Measurements from ENCODE around the gene FAM171A1. TPM values are rescaled to one million over a fixed set of nuclear protein-coding genes. Genes with fewer than 3 reads are reported as not detected.
"Not testable (repeated sequence)": the region's sequence is repeated elsewhere in the genome, so short reads cannot be mapped to it uniquely, and the experiment has no call there.

The FAM171A1 gene
- total RNA-seq: 1 to 10 TPM; 4.2 to 5.1 TPM

- Mint-ChIP-seq H3K36me3 (ENCODE audit: low read depth) (no peaks in the 10 kb centered on the region), H3K9me3 (no peaks in the 10 kb centered on the region), H3K4me1 (ENCODE audit: low read depth) (peaks cover 9% of the 10 kb centered on the region), H3K4me3 (peak within 1 kb of the TSS; percentile 73), H3K27me3 (peaks cover 50% of the 10 kb centered on the region), H3K27ac (peak within 1 kb of the TSS; percentile 68)
- ATAC-seq: peak; percentile 83
- CTCF ChIA-PET: interaction anchor here (0.6 to 1.4 kb wide), 5 partner anchors 11 to 198 kb away, joined by 3 to 4 read pairs (median 3); no protein-coding TSS in a partner anchor
- peak; percentile 71 for DNase-seq
- POLR2A ChIA-PET: no interaction called here
- intact Hi-C loops (cut with micrococcal nuclease): loop anchor here (2.0 kb wide), 1 partner anchor 162 kb away; no protein-coding TSS in a partner anchor
- TF ChIP-seq CTCF (IDR thresholded peaks at IDR 0.05): no peak
Observed at GRCh38 chr10:15370856-15371701, at the start of gene FAM171A1. TSS of gene FAM171A1 (minus strand) at chr10:15371289. CDS start at chr10:15371052, 237 bp downstream.

GRCh38 chr10:15420858-15421257, 49.8 kb upstream of the FAM171A1 start:
- H3K27me3 Mint-ChIP-seq: no peaks in the 10 kb centered on the region
- intact Hi-C loops (cut with micrococcal nuclease): no loop called here
- POLR2A ChIA-PET: no interaction called here
- DNase-seq (no peak), ATAC-seq (no peak)
- no peaks in the 10 kb centered on the region for H3K4me1 Mint-ChIP-seq (ENCODE audit: low read depth)
- no peaks in the 10 kb centered on the region for H3K36me3 Mint-ChIP-seq (ENCODE audit: low read depth)
- H3K4me3 Mint-ChIP-seq: no peak overlapping the region
- CTCF ChIA-PET: no interaction called here
- TF ChIP-seq CTCF (IDR thresholded peaks at IDR 0.05): no peak
- H3K9me3 Mint-ChIP-seq: no peaks in the 10 kb centered on the region
- H3K27ac Mint-ChIP-seq: no peak overlapping the region

GRCh38 chr10:15419279-15419874, 48.3 kb upstream of the FAM171A1 start:
- Mint-ChIP-seq H3K4me1 (ENCODE audit: low read depth) (no peaks in the 10 kb centered on the region), H3K36me3 (ENCODE audit: low read depth) (no peaks in the 10 kb centered on the region), H3K27me3 (no peaks in the 10 kb centered on the region), H3K4me3 (no peak overlapping the region), H3K27ac (no peak overlapping the region), H3K9me3 (no peaks in the 10 kb centered on the region)
- DNase-seq (peak; percentile 39), ATAC-seq (no peak)
- ChIA-PET CTCF (interaction anchor here (0.8 to 1.5 kb wide), 11 partner anchors 9 to 154 kb away, joined by 3 to 7 read pairs (median 4); no protein-coding TSS in a partner anchor), POLR2A (no interaction called here)
- peak; percentile 93 for TF ChIP-seq CTCF (IDR thresholded peaks at IDR 0.05)
- intact Hi-C loops (cut with micrococcal nuclease): no loop called here

GRCh38 chr10:15416034-15416433, 44.9 kb upstream of the FAM171A1 start:
- intact Hi-C loops (cut with micrococcal nuclease): no loop called here
- H3K4me3 Mint-ChIP-seq: no peak overlapping the region
- DNase-seq (no peak), ATAC-seq (no peak)
- H3K27me3 Mint-ChIP-seq: no peaks in the 10 kb centered on the region
- H3K9me3 Mint-ChIP-seq: no peaks in the 10 kb centered on the region
- H3K4me1 Mint-ChIP-seq (ENCODE audit: low read depth): no peaks in the 10 kb centered on the region
- H3K27ac Mint-ChIP-seq: no peak overlapping the region
- TF ChIP-seq CTCF (IDR thresholded peaks at IDR 0.05): no peak
- H3K36me3 Mint-ChIP-seq (ENCODE audit: low read depth): no peaks in the 10 kb centered on the region
- POLR2A ChIA-PET: no interaction called here
- CTCF ChIA-PET: no interaction called here

- H3K4me1 Mint-ChIP-seq (ENCODE audit: low read depth): no peaks in the 10 kb centered on the region
- no peak overlapping the region for H3K4me3 Mint-ChIP-seq
- peaks cover 4% of the 10 kb centered on the region for H3K27me3 Mint-ChIP-seq
- H3K9me3 Mint-ChIP-seq: no peaks in the 10 kb centered on the region
- no peaks in the 10 kb centered on the region for H3K36me3 Mint-ChIP-seq (ENCODE audit: low read depth)
- DNase-seq: no peak
- ChIA-PET CTCF (interaction anchor here (1.3 kb wide), 1 partner anchor 9 kb away, joined by 5 read pairs; no protein-coding TSS in a partner anchor), POLR2A (no interaction called here)
- ATAC-seq: no peak
- H3K27ac Mint-ChIP-seq: no peak overlapping the region
- intact Hi-C loops (cut with micrococcal nuclease): no loop called here
- no peak for TF ChIP-seq CTCF (IDR thresholded peaks at IDR 0.05)
Observed at GRCh38 chr10:15411010-15411409, 39.9 kb upstream of the FAM171A1 start.

- POLR2A ChIA-PET; intact Hi-C loops (cut with micrococcal nuclease); H3K27me3 Mint-ChIP-seq; H3K9me3 Mint-ChIP-seq; H3K36me3 Mint-ChIP-seq (ENCODE audit: low read depth); H3K27ac Mint-ChIP-seq; H3K4me3 Mint-ChIP-seq; ATAC-seq; DNase-seq; H3K4me1 Mint-ChIP-seq (ENCODE audit: low read depth): not testable (repeated sequence)
- CTCF ChIA-PET: interaction anchor here (1.4 kb wide), 1 partner anchor 10 kb away, joined by 3 read pairs; no protein-coding TSS in a partner anchor
Observed at GRCh38 chr10:15409350-15409749, 38.3 kb upstream of the FAM171A1 start.

Measured in activated CD8-positive, alpha-beta T cell treated with anti-CD3 and anti-CD28 coated beads for 36 hours (primary cell).